GM23338 (cell line): ENCODE data around the gene TIMM50. TPM values are rescaled to one million over a fixed set of nuclear protein-coding genes. Genes with fewer than 3 reads are reported as not detected.

Experiments used
- ATAC-seq: fragments of 200-7000 bp; cut with Tn5 transposase; 3 replicates; pipeline ENCODE4 v1.9.1; 2020
- DNase-seq: peaks from one replicate; pipeline ENCODE4 v3.0.0-alpha.2; 2015; ENCODE audit warnings: low spot score
- H2AFZ ChIP-seq: fragments of 200-600 bp; sonication (generic); 2 replicates; pipeline ENCODE4 v1.8.0; 2016; ENCODE audit warnings: antibody characterized with exemption, mild to moderate bottlenecking, moderate library complexity
- H3F3A ChIP-seq: fragments of 200-600 bp; sonication (generic); replicated peaks from 2 replicates; pipeline ENCODE4 v1.8.0; 2017; ENCODE audit warnings: antibody characterized with exemption, mixed run types, low read depth
- H3K27ac ChIP-seq: fragments of 200-600 bp; sonication (generic); 2 replicates; pipeline ENCODE4 v1.6.1; 2016; ENCODE audit warnings: low read depth
- H3K27me3 ChIP-seq: fragments of 200-600 bp; sonication (generic); 2 replicates; pipeline ENCODE4 v1.8.0; 2016; ENCODE audit warnings: mild to moderate bottlenecking, mixed run types, moderate library complexity; ENCODE audit not compliant: insufficient read depth
- H3K36me3 ChIP-seq: fragments of 200-600 bp; sonication (generic); 2 replicates; pipeline ENCODE4 v1.8.0; 2016; ENCODE audit warnings: mild to moderate bottlenecking; ENCODE audit not compliant: insufficient read depth
- H3K4me1 ChIP-seq: fragments of 200-600 bp; sonication (generic); 2 replicates; pipeline ENCODE4 v1.8.0; 2016; ENCODE audit warnings: mild to moderate bottlenecking, moderate library complexity; ENCODE audit not compliant: insufficient read depth
- H3K4me2 ChIP-seq: fragments of 200-600 bp; sonication (generic); 2 replicates; pipeline ENCODE4 v1.7.1; 2017; ENCODE audit warnings: mixed run types
- H3K4me3 ChIP-seq: fragments of 200-600 bp; sonication (generic); 2 replicates; pipeline ENCODE4 v1.6.1; 2016; ENCODE audit warnings: mixed run types
- H3K79me2 ChIP-seq: fragments of 200-600 bp; sonication (generic); replicated peaks from 2 replicates; pipeline ENCODE4 v1.8.0; 2017; ENCODE audit warnings: mild to moderate bottlenecking; ENCODE audit not compliant: insufficient read depth
- H3K9me2 ChIP-seq: fragments of 200-600 bp; sonication (generic); 2 replicates; pipeline ENCODE4 v1.8.0; 2017; ENCODE audit not compliant: insufficient read depth
- H4K20me1 ChIP-seq: fragments of 200-600 bp; sonication (generic); replicated peaks from 2 replicates; pipeline ENCODE4 v1.8.0; 2017; ENCODE audit warnings: mild to moderate bottlenecking; ENCODE audit not compliant: insufficient read depth
- H3K27ac Mint-ChIP-seq: 2 replicates; pipeline ENCODE4 v1.8.0; 2020; ENCODE audit warnings: inconsistent platforms, mild to moderate bottlenecking, moderate library complexity, mixed read lengths
- H3K27me3 Mint-ChIP-seq: 3 replicates; pipeline ENCODE4 v1.8.0; 2022; ENCODE audit warnings: low read depth, mild to moderate bottlenecking, moderate library complexity, mixed read lengths, inconsistent platforms; ENCODE audit not compliant: insufficient read depth, poor library complexity
- H3K36me3 Mint-ChIP-seq: 3 replicates; pipeline ENCODE4 v1.8.0; 2021; ENCODE audit warnings: low read depth, mild to moderate bottlenecking, inconsistent platforms, moderate library complexity, mixed read lengths
- H3K4me1 Mint-ChIP-seq: 3 replicates; pipeline ENCODE4 v1.8.0; 2020; ENCODE audit warnings: mild to moderate bottlenecking, inconsistent platforms, mixed read lengths
- H3K4me3 Mint-ChIP-seq: 3 replicates; pipeline ENCODE4 v1.8.0; 2021; ENCODE audit warnings: moderate library complexity, mild to moderate bottlenecking, inconsistent platforms, mixed read lengths
- H3K9me3 Mint-ChIP-seq: 3 replicates; pipeline ENCODE4 v1.8.0; 2020; ENCODE audit warnings: moderate library complexity, mild to moderate bottlenecking, inconsistent platforms, mixed read lengths
- CREB1 ChIP-seq: fragments of 250-450 bp; sonication (Bioruptor Pico); IDR thresholded peaks from 2 replicates; pipeline ENCODE4 v1.5.0; 2020; ENCODE audit warnings: low read depth, mild to moderate bottlenecking, moderate library complexity
- EZH2 ChIP-seq: fragments of 200-600 bp; sonication (generic); IDR thresholded peaks from one replicate; pipeline ENCODE4 v1.8.0; 2017; ENCODE audit warnings: antibody characterized with exemption, mild to moderate bottlenecking, low read depth; ENCODE audit not compliant: unreplicated experiment
- EZH2phosphoT487 ChIP-seq: fragments of 200-600 bp; sonication (generic); IDR thresholded peaks from one replicate; pipeline ENCODE4 v1.8.1; 2018; ENCODE audit warnings: antibody characterized with exemption; ENCODE audit not compliant: unreplicated experiment
- JUNB ChIP-seq: IDR thresholded peaks from one replicate; pipeline ENCODE4 v1.6.1; 2016; ENCODE audit warnings: antibody characterized with exemption; ENCODE audit not compliant: unreplicated experiment
- NANOG ChIP-seq: IDR thresholded peaks from 2 replicates; pipeline ENCODE4 v1.6.1; 2016; ENCODE audit warnings: antibody characterized with exemption, borderline replicate concordance
- STAT1 ChIP-seq: IDR thresholded peaks from one replicate; pipeline ENCODE4 v1.6.1; 2016; ENCODE audit warnings: antibody characterized with exemption; ENCODE audit not compliant: unreplicated experiment
- ZNF114 ChIP-seq: fragments of 250-450 bp; sonication (Bioruptor Pico); IDR thresholded peaks from 2 replicates; pipeline ENCODE4 v1.5.0; 2020; ENCODE audit warnings: mild to moderate bottlenecking, moderate library complexity
- ZNF331 ChIP-seq: fragments of 250-450 bp; sonication (Bioruptor Pico); IDR thresholded peaks from 2 replicates; pipeline ENCODE4 v1.5.0; 2020; ENCODE audit warnings: low read depth, mild to moderate bottlenecking, moderate library complexity
- polyA plus RNA-seq: library from polyadenylated mRNA; unstranded; fragments of >200 nt; fragmentation: Nextera tagmentation; extraction: Ambion mirVana; gene quantifications from 2 replicates; pipeline ENCODE4 v1.2.1, GENCODE V29; 2016
- total RNA-seq: library from RNA; depleted of rRNA; stranded (reverse); fragments of >200 nt; shearing (Covaris generic); gene quantifications from 2 replicates; pipeline ENCODE4 v1.2.3, GENCODE V29; 2014
- TF ChIP-seq, protein P1 (sequence below): fragments of 250-450 bp; sonication (Bioruptor Pico); IDR thresholded peaks from 2 replicates; pipeline ENCODE4 v1.5.0; 2020; ENCODE audit warnings: mild to moderate bottlenecking, moderate library complexity
- TF ChIP-seq, protein P2 (sequence below), 2 experiments: fragments of 200-600 bp in 1 of 2; sonication (generic) in 1 of 2; conservative IDR thresholded peaks; 2 replicates each; pipeline versions ENCODE4 v1.5.1 to v1.6.1; 2016 to 2017; ENCODE audit warnings: antibody characterized with exemption in 2 of 2, low read depth in 2 of 2, mild to moderate bottlenecking in 2 of 2, moderate library complexity in 1 of 2
- TF ChIP-seq, protein P3 (sequence below): IDR thresholded peaks from one replicate; pipeline ENCODE4 v1.6.1; 2018; ENCODE audit warnings: antibody characterized with exemption; ENCODE audit not compliant: unreplicated experiment

TIMM50 gene
- total and polyA plus RNA-seq, 2 experiments from 2014 or later, result 119 to 139 TPM

DNA sequence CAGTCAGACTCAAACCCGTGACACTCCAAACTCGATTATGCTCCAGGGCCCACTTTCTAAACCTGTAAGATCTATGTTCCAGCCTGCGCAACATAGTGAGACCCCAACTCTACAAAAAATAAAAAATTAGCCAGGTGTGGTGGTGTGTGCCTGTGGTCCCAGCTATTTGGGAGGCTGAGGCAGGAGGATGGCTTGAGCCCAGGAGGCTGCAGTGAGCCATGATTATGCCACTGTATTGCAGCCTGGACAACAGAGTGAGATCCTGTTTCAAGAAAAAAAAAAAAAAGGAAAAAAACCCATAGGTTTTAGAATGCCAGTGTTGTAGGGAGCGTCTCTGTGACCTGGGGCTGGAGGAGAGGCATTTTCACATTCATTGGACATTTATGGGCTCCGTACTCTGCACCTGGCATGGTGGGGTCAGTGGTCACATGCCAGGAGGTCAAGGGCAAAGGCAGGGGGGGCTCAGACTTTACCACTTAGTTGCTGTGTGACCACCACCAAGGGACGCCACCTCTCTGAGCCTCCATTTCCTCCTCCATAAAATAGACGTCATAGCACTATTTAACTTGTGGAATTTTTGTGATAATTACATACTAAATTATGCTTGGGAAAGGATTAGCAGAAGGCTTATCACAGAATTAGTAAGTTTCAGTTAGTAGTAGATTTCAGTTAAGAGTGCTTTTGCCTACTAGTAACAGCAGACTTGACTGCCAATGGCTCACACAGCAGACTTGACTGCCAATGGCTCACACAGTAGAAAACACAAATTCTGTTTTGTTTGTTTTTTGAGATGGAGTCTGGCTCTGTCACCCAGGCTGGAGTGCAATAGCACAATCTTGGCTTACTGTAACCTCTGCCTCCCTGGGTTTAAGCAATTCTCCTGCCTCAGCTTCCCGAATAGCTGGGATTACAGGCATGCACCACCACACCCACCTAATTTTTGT lies 40.2 kb downstream of the TIMM50 start (continued):
- TF ChIP-seq, protein P1, sequence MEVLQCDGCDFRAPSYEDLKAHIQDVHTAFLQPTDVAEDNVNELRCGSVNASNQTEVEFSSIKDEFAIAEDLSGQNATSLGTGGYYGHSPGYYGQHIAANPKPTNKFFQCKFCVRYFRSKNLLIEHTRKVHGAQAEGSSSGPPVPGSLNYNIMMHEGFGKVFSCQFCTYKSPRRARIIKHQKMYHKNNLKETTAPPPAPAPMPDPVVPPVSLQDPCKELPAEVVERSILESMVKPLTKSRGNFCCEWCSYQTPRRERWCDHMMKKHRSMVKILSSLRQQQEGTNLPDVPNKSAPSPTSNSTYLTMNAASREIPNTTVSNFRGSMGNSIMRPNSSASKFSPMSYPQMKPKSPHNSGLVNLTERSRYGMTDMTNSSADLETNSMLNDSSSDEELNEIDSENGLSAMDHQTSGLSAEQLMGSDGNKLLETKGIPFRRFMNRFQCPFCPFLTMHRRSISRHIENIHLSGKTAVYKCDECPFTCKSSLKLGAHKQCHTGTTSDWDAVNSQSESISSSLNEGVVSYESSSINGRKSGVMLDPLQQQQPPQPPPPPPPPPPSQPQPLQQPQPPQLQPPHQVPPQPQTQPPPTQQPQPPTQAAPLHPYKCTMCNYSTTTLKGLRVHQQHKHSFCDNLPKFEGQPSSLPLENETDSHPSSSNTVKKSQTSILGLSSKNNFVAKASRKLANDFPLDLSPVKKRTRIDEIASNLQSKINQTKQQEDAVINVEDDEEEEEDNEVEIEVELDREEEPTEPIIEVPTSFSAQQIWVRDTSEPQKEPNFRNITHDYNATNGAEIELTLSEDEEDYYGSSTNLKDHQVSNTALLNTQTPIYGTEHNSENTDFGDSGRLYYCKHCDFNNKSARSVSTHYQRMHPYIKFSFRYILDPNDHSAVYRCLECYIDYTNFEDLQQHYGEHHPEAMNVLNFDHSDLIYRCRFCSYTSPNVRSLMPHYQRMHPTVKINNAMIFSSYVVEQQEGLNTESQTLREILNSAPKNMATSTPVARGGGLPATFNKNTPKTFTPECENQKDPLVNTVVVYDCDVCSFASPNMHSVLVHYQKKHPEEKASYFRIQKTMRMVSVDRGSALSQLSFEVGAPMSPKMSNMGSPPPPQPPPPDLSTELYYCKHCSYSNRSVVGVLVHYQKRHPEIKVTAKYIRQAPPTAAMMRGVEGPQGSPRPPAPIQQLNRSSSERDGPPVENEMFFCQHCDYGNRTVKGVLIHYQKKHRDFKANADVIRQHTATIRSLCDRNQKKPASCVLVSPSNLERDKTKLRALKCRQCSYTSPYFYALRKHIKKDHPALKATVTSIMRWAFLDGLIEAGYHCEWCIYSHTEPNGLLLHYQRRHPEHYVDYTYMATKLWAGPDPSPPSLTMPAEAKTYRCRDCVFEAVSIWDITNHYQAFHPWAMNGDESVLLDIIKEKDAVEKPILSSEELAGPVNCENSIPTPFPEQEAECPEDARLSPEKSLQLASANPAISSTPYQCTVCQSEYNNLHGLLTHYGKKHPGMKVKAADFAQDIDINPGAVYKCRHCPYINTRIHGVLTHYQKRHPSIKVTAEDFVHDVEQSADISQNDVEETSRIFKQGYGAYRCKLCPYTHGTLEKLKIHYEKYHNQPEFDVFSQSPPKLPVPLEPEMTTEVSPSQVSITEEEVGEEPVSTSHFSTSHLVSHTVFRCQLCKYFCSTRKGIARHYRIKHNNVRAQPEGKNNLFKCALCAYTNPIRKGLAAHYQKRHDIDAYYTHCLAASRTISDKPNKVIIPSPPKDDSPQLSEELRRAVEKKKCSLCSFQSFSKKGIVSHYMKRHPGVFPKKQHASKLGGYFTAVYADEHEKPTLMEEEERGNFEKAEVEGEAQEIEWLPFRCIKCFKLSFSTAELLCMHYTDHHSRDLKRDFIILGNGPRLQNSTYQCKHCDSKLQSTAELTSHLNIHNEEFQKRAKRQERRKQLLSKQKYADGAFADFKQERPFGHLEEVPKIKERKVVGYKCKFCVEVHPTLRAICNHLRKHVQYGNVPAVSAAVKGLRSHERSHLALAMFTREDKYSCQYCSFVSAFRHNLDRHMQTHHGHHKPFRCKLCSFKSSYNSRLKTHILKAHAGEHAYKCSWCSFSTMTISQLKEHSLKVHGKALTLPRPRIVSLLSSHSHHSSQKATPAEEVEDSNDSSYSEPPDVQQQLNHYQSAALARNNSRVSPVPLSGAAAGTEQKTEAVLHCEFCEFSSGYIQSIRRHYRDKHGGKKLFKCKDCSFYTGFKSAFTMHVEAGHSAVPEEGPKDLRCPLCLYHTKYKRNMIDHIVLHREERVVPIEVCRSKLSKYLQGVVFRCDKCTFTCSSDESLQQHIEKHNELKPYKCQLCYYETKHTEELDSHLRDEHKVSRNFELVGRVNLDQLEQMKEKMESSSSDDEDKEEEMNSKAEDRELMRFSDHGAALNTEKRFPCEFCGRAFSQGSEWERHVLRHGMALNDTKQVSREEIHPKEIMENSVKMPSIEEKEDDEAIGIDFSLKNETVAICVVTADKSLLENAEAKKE (CRISPR knock-in tag), result no peak
- TF ChIP-seq CREB1 (no peak), JUNB (no peak), ZNF331 (CRISPR knock-in tag) (no peak)

DNA sequence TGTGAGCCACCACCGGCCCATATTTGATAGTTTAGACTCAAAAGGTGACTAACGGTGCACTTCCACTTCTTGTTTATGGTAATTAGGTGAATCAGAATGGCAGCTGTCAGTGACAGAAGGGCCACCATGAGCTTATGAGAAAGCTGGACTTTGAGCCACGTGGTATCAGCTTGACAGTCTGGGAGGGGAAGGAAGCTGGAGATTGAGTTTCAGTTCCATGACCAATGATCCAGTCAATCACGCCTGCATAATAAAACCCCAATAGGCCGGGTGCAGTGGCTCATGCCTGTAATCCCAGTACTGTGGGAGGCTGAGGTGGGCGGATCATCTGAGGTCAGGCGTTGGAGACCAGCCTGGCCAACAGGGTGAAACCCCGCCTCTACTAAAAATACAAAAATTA lies 43.9 kb downstream of the TIMM50 start:
- peaks cover 23% of the 10 kb centered on the region for H3K36me3 Mint-ChIP-seq
- no peaks in the 10 kb centered on the region for H3K79me2 ChIP-seq
- no peak overlapping the region for H3K4me2 ChIP-seq
- no peaks in the 10 kb centered on the region; the same call in 2 of the 3 replicates for H3K9me3 Mint-ChIP-seq
- H3K27me3 ChIP-seq, result no peaks in the 10 kb centered on the region
- DNase-seq (no peak), ATAC-seq (no peak)
- no peak overlapping the region for H3K4me3 ChIP-seq
- H3K4me1 Mint-ChIP-seq, result no peaks in the 10 kb centered on the region
- no peak overlapping the region for H3K27ac ChIP-seq
- H3K4me1 ChIP-seq, result no peaks in the 10 kb centered on the region
- H3K27me3 Mint-ChIP-seq, result peaks cover 4% of the 10 kb centered on the region
- H4K20me1 ChIP-seq, result peaks cover 10% of the 10 kb centered on the region; the same call in 1 of the 2 replicates
- no peaks in the 10 kb centered on the region for H3K9me2 ChIP-seq
- H3K27ac Mint-ChIP-seq, result no peak overlapping the region
- H2AFZ ChIP-seq, result no peak overlapping the region
- H3K36me3 ChIP-seq, result no peaks in the 10 kb centered on the region; the same call in 1 of the 2 replicates
- H3F3A ChIP-seq, result 0 out of 2 replicates have a peak, but pooled peaks cover 3% of the 10 kb centered on the region
- no peak overlapping the region for H3K4me3 Mint-ChIP-seq
- TF ChIP-seq NANOG (no peak), EZH2 (no peak), STAT1 (no peak), CREB1 (no peak), ZNF114 (no peak), EZH2phosphoT487 (no peak)
- TF ChIP-seq, protein P2, sequence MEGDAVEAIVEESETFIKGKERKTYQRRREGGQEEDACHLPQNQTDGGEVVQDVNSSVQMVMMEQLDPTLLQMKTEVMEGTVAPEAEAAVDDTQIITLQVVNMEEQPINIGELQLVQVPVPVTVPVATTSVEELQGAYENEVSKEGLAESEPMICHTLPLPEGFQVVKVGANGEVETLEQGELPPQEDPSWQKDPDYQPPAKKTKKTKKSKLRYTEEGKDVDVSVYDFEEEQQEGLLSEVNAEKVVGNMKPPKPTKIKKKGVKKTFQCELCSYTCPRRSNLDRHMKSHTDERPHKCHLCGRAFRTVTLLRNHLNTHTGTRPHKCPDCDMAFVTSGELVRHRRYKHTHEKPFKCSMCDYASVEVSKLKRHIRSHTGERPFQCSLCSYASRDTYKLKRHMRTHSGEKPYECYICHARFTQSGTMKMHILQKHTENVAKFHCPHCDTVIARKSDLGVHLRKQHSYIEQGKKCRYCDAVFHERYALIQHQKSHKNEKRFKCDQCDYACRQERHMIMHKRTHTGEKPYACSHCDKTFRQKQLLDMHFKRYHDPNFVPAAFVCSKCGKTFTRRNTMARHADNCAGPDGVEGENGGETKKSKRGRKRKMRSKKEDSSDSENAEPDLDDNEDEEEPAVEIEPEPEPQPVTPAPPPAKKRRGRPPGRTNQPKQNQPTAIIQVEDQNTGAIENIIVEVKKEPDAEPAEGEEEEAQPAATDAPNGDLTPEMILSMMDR (conservative IDR thresholded peaks at IDR 0.05; ENCODE audit: low read depth in 2 of 2), result no peak
- TF ChIP-seq, protein P3, sequence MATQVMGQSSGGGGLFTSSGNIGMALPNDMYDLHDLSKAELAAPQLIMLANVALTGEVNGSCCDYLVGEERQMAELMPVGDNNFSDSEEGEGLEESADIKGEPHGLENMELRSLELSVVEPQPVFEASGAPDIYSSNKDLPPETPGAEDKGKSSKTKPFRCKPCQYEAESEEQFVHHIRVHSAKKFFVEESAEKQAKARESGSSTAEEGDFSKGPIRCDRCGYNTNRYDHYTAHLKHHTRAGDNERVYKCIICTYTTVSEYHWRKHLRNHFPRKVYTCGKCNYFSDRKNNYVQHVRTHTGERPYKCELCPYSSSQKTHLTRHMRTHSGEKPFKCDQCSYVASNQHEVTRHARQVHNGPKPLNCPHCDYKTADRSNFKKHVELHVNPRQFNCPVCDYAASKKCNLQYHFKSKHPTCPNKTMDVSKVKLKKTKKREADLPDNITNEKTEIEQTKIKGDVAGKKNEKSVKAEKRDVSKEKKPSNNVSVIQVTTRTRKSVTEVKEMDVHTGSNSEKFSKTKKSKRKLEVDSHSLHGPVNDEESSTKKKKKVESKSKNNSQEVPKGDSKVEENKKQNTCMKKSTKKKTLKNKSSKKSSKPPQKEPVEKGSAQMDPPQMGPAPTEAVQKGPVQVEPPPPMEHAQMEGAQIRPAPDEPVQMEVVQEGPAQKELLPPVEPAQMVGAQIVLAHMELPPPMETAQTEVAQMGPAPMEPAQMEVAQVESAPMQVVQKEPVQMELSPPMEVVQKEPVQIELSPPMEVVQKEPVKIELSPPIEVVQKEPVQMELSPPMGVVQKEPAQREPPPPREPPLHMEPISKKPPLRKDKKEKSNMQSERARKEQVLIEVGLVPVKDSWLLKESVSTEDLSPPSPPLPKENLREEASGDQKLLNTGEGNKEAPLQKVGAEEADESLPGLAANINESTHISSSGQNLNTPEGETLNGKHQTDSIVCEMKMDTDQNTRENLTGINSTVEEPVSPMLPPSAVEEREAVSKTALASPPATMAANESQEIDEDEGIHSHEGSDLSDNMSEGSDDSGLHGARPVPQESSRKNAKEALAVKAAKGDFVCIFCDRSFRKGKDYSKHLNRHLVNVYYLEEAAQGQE, result no peak
